Suppressor macrophage treated with lipopolysaccharide for 4 hours (primary cell): ENCODE results near the gene ATP6V0E2.
"Not testable (repeated sequence)": the region's sequence is repeated elsewhere in the genome, so short reads cannot be mapped to it uniquely, and the experiment has no call there.

Experiments
- DNase-seq: peaks from one replicate; pipeline ENCODE4 v3.0.0-alpha.2; 2020

Gene ATP6V0E2

DNA sequence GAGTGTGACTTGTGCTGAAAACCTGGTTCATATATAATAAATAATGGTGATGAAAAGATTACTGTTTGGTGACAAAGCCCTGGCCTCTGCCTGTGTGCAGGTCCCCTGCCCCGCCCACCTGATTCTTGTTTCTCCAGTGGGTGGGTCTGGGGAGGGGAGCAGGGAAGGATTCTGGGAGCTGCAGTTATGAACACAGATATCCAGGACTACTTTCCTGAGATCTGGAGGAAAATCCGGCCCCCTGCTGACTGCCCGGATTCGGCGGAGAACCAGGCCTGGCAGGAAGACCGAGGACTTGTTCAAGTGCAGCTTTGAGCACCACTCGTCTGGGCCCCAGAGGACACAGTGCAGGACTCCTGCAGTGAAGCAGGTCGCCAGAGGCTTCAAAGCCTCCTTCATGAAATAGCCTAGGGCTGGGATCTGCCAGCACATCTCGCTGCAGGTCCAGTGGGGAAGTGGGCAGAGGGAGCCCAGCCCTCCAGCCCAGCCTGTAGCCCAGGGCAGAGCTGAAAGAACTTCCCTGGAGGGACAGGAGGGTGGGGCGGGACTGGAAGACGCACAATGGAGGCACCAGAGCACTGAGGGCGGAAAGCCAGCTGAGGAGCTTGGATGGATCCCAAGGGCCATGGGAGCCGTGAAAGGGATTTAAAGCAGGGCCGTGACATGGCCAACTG lies 7.0 kb downstream of the ATP6V0E2 start:
- DNase-seq: no peak

DNA sequence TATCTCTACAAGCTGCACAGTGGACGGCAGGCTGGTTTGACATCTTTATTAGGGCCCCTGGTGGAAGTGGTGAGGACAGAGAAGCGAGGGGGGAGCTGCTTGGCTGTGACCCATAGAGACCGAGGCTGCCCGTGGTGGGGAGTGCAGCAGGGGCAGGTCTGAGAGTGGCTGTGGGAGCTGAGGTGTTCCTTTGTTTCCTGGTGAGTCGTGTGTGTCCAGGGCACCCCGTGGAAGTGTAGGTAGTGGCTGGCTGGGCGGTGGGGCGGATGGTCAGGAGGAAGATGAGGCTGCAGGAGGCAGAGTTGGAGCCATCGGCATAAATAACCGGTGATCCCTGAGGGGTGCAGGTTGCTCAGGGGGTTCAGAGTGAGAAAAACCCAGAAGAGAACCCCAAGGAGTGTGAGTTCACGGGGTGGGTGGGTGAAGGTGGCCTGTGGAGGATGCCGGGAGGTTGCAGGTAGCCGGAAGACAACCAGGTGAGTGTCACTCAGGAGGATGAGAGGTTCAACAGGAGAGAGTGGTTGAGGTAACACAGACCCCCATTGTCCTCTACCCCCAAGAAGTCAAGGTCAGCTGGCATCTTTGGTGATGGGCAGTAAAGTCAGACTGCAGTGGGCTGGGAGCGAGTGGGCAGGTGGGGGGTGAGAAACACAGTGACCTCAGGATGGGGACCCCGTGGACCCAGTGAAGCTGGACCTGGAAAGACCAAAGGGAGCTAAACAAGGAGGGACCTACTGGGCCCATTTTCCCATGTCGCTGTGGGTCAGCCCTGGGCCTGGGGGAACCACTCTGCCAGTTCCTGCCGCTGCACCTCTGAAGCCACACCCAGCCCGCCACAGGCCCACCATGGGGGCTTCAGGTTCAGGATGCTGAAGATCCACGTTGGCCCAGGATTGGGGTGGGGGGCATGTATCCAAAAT lies 7.8 kb downstream of the ATP6V0E2 start:
- no peak for DNase-seq

DNA sequence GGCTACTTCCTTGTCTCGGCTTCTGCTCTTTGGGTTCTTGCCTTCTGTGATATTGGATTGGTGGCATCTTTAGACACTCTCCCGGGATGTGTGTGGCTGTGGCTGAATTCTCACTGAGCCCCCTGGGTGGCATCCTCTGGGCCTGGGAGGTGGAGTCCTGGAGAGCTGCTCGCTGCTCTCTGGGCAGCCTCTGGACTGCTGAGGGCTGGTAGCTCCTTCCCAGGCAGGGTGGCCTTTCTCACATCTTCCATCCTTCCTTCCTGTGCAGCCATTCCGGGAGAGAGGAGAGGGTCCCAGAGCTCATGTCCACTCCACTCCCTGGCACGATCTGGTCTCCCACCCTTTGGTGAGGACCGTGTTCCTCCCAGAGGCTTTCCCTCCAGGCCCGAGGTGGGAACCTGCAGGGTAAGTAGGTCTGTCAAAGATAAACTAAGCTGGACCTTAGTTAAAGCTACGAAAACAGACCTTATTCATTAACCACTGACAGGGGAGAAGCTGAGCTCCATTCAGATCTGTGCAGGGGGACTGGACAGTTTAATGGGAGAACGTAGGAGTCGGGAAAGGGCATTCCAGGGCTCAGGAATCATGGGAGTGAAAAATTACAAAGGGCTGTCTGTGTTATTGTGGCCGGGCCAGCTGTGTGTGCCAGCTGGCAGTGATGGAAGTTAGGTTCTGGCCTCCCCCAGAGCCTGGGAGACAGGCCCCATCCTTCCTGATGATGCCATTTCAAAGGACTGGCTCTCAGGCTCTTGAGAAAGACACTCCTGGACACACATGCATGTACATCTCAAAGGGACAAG lies 8.7 kb downstream of the ATP6V0E2 start:
- DNase-seq: no peak

DNA sequence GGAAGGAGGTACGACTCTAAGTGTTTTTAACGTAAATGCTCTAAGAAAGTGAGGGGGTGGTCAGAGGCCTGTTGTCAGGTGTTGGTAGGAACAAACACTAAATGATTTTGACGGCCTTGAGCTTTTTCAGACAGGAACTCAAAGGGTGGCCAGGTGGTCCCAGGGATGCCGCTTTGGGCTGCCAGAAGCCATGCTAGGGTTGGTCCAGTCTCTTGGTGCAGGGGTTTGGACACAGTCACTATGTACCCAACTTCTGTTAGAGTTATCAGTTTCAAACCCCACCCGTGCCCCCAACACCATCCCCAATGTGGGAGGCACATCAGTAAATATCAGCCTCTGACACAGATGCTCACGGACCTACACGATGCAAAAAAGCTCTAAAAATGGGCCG lies 9.3 kb downstream of the ATP6V0E2 start:
- DNase-seq: no peak

DNA sequence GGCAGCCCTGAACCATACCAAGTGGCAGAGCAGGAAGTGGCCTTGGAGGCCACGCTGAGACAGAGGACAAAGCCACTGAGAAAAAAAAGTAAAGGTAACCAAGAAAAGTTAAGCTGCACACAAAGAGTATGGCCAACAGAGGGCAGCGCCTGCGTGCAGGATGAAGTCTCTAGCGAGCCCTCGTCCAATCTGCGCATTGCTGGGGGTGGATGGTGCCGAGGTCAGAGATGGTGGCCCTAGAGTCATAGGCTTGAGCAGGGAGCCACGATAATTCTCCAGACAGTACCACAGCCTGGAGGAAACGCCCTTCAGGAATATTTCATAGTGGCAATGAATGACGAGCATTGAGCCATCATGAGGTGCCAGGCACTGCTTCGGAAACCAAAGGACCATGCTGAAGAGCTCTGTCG lies 9.7 kb downstream of the ATP6V0E2 start:
- DNase-seq: peak; percentile 56

DNA sequence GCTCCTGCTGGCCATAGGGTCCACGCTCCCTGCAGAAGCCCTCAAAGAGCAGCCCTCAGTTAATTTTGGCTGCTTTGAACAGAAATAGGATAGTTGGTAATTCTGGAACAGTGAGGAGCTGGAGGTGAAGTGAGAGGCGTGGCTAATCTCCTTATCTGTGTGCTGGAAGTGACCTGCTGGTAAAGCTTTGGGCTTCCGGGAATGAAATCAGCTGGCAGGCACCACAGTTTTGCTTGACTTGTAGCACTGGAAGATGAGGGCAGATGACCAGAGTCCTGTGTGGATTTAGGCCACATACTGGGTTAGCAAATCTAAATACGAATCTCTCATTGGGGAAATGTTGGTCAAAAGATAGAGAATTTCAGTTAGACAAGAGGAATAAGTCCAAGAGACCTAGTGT lies 10.2 kb downstream of the ATP6V0E2 start:
- DNase-seq: no peak

DNA sequence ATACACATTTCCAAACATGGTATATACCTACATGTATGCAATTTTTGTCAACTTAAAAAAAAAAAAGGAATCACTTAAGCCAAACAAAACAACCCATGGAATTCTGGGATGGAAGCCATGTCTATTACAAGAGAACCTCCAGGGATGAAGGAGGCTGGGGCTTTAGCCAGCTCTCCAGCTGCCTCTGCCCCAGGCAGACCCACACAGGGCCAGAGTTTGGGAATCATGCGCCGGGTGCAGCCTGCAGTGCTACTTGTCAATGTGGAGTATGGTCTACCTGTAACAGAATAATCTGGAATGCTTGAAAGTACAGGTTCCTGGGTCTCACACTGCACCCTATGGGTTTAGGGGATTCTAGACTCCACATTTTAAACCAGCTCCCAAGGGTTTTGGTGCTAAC lies 10.8 kb downstream of the ATP6V0E2 start:
- no peak for DNase-seq

DNA sequence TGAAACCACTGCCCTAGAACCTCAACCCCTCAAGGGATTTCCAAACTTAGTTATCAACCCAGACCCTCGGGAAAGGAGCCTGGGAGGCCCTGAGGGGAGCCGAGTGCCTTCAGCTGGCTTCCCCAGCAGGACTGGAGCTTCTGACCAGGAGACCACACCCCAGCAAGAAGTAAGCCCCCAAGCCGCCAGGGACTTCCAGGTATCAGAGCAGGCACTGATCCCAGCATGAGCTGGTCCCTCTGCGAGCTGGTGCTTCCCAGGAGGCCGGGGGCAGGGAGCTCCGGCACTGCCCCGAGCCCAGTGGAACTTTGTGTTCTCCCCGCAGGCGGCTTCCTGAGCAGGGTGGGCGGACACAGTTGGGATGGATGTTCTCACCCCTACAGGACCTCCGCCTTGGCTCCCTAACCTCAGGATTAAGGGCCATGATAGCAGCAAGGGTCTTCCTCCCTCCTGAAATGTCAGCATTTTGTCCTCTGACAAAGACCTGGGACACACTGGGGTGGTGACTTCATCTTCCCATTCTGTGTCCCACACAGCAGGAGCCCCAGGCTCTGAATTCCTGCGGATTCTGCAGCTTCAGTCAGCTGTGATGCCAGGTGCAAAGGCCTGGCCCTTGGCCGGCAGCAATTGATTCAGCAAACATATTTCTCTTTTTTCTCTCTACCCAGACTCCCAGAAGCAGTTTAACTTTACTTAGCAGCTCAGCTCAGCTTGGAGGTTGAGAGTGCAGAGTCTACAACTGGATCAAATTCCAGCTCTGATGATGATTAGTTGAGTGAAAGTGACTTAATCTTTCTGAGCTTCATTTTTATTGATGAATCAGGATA lies 11.6 kb downstream of the ATP6V0E2 start:
- DNase-seq: no peak

DNA sequence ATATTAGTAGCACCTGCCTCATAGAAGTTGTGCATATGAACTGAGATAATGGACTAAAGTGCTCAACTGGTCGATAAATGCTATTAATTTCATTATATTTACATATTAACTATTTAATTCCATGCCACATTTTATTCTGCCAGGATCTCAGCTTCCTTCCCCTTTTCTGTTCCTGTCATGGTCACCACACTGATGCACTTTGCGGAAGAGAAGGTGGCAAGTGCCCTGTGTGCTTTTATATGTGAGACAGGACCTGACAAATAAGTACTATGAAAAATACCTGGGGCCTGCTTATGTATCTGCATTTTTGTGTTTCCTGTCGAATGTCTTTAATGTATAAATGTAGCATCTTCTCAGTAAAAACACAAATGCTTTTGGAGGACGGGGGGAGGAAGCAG lies 12.2 kb downstream of the ATP6V0E2 start:
- no peak for DNase-seq

DNA sequence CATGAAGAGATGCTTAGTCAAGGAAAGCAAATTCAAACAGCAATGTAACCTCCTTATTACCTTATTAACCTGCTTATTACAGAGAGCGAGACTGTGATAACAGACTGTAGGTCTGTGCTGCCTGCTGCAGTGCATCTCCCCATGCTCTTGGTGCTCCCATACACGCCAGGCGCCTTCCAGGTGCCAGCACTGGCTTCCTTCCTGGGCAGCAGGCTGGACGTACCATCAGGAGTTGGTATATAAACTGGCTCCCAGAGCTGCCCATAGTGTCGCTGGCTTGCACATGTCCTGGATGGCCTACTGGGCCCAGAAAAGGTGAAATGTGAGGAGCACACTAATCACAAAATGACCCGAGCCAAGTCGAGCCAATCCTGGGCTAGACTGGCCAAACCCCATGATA lies 13.5 kb downstream of the ATP6V0E2 start:
- no peak for DNase-seq

DNA sequence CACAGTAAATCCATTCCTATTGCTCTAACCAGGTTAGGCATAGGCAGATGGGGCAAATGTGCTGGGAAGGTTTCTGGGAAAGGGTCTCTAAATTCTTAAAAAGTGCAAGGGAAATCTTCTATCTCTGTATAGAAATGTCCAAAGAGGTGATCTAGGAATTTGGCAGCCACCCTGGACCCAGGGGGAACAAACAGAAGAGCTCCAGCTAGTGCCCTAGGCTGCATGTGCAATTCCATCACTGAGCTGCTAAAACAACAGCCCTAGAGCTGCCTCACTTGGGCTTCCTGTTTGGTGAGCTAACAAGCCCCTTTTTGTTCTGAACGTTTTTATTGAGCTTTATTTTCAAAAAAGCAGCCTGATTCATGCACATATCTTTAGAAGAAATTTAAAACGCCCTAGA lies 16.9 kb downstream of the ATP6V0E2 start:
- not testable (repeated sequence) for DNase-seq

DNA sequence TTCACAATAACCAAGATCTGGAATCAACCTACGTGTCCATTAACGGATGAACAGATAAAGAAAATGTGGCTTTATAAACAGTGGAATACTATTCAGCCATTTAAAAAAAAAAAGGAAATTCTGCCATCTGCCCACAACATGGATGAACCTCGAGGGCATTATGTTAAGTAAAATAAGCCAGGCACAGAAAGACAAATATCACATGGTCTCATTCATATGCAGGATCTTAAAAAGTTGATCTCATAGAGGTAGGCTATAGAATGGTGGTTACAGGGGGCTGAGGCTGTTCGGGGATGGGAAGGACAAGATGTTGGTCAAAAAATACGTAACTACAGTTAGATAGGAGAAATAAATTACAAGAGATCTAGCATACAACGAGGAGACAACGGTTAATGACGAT lies 21.2 kb downstream of the ATP6V0E2 start:
- DNase-seq: not testable (repeated sequence)

DNA sequence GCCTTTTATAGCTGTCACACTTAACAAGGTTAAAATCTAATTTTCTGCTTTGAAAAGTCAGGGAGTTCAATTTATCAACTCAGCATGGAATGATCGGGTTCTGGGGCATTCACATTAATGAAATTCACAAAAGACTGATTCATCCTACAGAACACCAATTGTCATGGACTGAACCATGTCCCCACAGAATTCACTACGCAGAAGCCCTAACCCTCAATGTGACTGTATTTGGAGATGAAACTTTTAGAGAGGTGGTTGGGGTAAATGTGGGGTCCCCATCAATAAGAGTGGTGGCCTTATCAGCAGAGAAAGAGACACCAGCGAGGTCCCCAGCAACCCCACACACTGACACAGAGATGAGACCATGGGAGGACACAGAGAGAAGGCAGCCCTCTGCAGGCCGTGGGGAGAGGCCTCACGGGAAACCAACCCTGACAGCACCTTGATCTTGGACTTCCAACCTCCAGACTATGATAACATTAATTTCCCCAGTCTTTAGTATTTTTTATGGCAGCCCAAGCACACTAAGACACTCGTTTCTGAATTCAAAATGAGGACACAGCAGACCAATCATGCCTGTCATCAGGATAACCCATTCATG lies 34.1 kb downstream of the ATP6V0E2 start:
- not testable (repeated sequence) for DNase-seq

DNA sequence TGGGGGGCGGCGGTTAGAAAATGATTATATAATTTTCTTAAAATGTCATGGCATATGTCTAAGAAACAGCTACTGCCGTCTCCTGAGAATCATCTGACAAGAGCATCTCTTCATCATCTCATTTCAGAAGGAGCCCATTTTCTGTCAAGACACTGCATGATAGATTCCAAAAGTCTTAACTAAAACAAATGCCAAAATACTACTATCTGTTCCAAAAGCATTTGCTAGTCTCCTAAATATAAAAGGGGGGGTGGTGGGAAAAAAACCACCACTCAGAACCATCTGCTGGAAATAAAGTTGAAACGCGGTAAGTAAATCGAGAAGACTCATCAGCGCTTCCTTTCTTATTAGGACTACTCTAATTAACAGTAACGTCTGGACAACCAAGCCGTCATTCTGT lies 36.5 kb downstream of the ATP6V0E2 start:
- not testable (repeated sequence) for DNase-seq

DNA sequence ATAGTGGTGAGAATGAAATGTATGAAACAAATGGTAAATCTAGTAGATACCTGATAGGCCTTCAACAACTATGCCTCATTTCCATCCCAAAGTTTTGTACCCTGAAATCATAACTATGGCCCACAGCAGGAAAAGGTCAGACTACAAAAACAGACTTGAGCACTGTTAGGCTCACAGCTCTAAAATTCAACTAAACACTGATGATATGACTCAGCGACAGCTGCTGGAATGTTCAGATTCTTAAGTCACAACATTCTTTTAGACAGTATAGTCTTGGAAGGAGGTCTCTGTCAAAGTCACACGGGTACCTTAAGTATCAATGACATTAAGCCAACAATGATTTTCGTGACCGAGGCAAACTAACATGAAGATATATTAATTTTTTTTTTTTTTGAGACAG lies 38.4 kb downstream of the ATP6V0E2 start:
- DNase-seq: not testable (repeated sequence)

DNA sequence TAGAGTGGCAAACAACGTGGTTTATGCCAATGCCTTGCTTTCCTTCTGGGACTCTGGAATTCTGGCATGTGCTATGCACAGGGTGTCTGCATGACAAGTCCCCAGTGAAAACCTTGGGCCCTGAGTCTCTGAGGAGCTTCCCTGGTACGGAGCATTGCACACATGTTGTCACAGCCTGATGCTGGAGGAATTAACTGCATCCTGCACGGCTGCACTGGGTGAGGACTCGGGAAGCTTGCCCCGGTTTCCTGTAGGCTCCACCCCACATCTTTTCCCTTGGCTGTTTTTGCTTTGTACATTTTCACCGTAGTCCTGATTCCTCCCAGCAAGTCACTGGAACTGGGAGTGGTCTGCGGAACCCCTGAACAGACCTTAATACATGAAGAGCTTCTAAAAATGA lies 52.6 kb downstream of the ATP6V0E2 start:
- DNase-seq: not testable (repeated sequence)
